Putamen (tissue), 1 donor: ENCODE measurements around the gene BCKDK.

Experiments used
- DNase-seq: peaks from one replicate; pipeline ENCODE4 v3.0.0-alpha.2; 2016; ENCODE audit warnings: low spot score

BCKDK gene

GRCh38 chr16:31108035-31108793, at the start of gene BCKDK:
Gene BCKDK, plus strand, starts transcription at chr16:31108386. Its CDS starts 838 bp downstream, at chr16:31109224.
- peak; percentile 79 for DNase-seq

GRCh38 chr16:31061126-31061812, 46.9 kb upstream of the BCKDK start:
- no peak for DNase-seq

GRCh38 chr16:31061813-31062440, 46.3 kb upstream of the BCKDK start:
- no peak for DNase-seq

- no peak for DNase-seq
Observed at GRCh38 chr16:31063495-31063842, 44.7 kb upstream of the BCKDK start.

GRCh38 chr16:31063843-31064611, 44.2 kb upstream of the BCKDK start:
- no peak for DNase-seq

- no peak for DNase-seq
Observed at GRCh38 chr16:31064882-31065461, 43.2 kb upstream of the BCKDK start.

- DNase-seq = no peak
Observed at GRCh38 chr16:31067342-31067741, 40.8 kb upstream of the BCKDK start.

- DNase-seq = no peak
Observed at GRCh38 chr16:31071861-31072260, 36.3 kb upstream of the BCKDK start.

GRCh38 chr16:31072540-31073141, 35.5 kb upstream of the BCKDK start:
- no peak for DNase-seq

- peak; percentile 90 for DNase-seq
Observed at GRCh38 chr16:31073142-31073969, 34.8 kb upstream of the BCKDK start.

GRCh38 chr16:31073970-31074813, 34.0 kb upstream of the BCKDK start, which contains the start of the genes ZNF646 and ZNF668:
Gene ZNF646, plus strand, starts transcription at chr16:31074422. Its CDS starts 1,903 bp downstream, at chr16:31076325.
Gene ZNF668, minus strand, starts transcription at chr16:31074240. Its CDS starts 9,781 bp downstream, at chr16:31064459.
- DNase-seq = peak; percentile 100

GRCh38 chr16:31074814-31075183, 33.4 kb upstream of the BCKDK start:
- DNase-seq = no peak

GRCh38 chr16:31076319-31076718, 31.9 kb upstream of the BCKDK start:
- DNase-seq = no peak

- no peak for DNase-seq
Observed at GRCh38 chr16:31077024-31077423, 31.2 kb upstream of the BCKDK start.

GRCh38 chr16:31077592-31078396, 30.4 kb upstream of the BCKDK start:
- no peak for DNase-seq

GRCh38 chr16:31078597-31079341, 29.4 kb upstream of the BCKDK start:
- DNase-seq = no peak

- no peak for DNase-seq
Observed at GRCh38 chr16:31079342-31079944, 28.7 kb upstream of the BCKDK start.
